HG03097 (cell line): Measurements from ENCODE around the gene MRPS15.

Experiments used
- ATAC-seq: cut with Tn5 transposase; IDR thresholded peaks from one replicate; pipeline ENCODE4 v1.9.1; 2021; ENCODE audit not compliant: unreplicated experiment, low FRiP score

Gene MRPS15

DNA sequence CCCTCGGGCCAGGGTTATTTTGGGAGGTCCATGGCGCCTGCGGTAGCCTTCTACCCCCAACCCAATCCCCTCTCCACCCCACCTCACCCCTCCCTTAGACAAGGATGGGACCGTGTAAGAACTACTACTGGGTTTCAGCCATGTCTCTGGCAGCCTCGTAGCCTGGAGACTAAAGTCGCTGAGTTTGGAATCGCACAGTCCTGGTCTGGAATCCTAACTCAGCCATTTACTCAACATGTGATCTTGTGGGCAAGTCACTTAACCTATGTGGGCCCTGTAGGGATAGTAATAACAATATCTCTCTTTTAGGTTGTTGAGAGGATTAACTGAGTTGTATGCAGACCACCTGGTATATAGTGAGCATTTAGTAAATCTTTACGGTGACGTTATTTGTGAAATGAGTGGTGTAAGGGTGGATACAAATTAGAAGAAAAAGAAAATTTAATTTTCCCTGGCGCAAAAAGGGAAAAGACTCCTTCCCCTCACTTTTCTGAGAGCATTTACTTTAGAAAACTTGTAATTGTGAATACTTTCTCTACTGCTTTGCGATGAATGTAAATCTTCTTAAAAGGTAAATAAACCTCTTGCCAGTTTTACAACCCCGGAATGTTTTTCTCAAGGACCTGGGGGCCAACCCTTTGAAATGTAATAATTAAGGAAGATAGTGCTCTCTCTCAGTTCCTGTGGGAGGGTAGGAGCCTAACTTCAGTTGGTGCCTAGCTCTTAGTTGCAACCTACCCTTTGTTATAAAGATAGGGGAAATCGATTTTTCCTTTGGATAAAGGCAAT, 615 bp upstream of the MRPS15 start:
- no peak for ATAC-seq

DNA sequence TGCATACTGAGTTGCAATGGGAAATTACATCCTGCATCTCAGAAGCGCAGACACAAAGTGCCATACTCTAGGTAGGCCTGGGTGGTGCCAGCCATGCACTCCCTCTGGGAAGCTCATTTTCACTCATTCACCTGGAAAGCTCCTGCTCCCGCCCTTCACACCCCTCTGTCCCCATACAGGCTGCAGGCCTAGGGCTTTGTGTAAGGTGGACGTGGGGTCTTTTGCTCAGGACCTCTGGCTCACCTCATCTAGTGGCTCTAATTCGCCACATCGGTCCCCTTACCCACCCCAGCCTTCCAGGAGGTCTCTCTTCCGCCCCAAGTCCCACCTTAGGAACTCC, 751 bp downstream of the MRPS15 start:
- ATAC-seq, result no peak

DNA sequence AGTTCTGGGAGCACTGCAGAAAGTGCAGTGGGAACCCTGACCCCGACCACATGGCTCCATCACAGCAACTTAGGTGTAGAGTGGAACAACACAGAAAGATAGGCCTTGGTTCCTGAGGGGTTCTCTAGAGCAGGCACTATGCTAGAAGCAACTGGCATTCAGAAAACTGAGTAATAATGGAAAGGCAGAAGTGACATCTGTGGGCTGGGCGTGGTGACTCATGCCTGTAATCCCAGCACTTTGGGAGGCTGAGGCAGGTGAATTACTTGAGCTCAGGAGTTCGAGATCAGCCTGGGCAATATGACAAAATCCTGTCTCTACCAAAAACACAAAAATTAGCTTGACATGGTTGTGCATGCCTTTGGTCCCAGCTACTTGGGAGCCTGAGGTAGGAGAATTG, 5.3 kb downstream of the MRPS15 start:
- no peak for ATAC-seq

DNA sequence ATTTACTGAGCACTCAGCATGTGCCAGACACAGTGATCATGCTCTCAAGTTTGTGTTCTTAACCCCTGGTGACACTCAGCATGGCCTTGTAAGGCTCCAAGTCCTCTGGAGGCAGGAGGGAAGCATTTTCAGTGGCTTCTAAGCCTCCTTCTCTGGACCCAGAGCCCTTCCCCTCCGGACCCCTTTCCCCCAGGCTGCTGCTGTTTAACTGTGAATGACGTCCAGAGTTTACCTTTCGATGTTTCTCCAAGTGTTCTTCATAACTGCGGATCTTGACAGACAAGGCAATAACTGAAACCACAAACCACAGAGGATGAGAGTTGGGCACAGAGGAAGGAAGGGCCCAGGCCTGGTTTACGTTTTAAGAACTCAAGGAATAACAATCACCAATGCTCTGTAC, 6.5 kb downstream of the MRPS15 start:
- no peak for ATAC-seq

DNA sequence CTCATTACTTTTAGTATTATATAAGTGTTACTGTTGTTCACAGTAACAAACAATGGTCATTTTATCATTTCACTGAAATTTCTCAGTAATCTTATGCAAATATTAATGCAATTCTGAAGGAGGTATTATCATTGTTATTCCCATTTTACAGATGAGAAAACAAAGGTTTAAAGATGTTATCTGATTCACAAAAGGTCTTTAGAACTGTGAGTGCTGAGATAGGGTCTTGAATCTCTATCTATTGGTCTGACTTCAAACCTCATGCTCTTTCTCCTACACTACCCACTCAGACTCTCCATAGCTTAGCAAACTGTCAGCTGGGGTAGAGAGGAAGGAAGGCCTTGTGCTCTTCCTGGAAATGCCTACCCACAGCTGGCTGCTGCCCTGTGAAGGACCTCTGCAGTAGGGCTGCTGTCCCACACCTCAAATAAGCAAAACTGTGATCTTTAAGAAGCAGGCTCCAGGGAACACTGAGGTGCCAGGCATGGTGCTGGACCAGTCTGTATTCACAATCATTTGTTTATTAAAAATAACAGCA, 7.7 kb downstream of the MRPS15 start:
- ATAC-seq, result no peak

DNA sequence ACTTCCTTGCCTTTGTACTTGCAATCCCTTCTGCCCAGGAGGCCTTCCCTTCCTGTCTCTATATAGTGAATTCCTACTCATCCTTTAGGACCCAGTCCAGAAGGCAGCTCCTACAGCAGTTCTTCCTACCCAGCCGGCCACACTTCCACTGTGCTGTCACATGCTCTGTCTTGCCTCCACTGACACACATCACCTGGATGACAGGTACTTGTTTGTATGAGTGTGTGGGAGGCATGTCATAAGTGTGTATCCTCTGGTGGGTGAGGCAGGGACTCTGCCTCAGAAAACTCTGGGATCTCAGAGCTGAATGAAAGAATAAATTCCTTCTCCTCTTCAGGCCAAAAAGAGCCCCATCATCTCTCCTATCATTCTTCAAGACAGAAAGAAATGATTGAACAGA, 8.8 kb downstream of the MRPS15 start:
- no peak for ATAC-seq

DNA sequence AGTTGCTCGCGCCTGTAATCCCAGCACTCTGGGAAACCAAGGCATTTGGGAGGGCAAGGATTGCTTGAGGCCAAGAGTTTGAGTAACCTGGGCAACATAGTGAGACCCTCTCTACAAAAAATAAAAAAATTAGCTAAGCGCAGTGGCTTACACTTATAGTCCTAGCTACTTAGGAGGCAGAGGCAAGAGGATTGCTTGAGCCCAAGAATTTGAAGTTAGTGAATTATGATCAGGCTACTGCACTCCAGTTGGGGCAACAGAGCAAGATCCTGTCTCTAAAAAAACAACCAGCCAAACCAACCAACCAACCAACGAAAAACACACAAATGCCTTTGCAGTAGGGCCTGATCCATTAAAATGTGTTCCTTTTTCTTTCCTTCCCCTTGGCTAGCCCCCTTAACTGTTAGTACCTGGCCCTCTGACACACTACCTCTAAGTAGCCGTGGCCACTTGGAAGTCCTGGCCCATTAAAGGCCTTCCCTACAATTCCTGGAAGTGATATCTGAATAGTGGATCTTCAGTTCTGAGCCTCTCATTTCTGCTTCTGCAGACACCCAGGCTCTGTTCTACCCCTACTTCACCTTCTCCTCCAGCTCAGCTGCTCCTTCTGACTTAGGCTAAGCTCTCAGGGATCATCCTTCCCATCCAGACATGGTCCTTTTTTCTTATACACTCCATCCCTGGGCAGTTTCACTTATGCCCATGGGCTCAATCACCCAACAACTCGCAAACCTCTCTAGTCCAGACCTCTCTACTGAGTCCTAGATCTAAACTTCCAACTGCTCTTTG, 10.4 kb downstream of the MRPS15 start:
- ATAC-seq, result no peak

DNA sequence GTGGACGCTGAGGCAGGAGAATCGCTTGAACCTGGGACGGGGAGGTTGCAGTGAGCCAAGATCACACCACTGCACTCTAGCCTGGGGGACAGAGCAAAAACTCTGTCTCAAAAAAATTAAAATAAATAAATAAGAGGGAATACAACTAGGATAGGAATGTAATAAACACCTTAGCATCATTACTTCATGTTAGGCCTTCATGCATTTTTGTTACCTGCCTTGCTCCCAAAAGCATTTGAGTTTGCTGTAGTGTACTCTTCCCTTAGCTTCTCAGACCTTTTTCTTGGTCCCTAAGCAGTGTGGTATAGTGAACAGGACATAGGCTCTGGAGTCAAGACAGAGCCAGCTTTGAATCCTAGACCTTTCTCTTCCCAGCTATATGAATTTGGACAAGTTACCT, 11.1 kb downstream of the MRPS15 start:
- no peak for ATAC-seq

DNA sequence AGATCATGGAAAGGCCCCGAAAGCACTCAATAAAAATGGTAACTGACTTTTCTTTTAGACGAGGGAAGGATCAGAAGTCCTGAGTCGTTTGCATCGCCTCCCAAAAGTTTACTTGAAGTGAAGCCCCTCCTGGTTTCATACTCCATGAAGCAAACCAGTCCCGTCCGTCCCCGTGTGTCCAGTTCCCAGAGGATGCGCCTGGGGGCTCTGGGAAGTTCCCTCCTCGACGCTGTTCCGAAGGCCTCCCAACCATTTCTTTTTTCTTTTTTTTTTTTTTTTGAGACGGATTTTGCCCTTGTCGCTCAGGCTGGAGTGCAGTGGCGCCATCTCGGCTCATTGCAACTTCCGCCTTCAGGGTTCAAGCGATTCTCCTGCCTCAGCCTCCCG, 13.3 kb downstream of the MRPS15 start:
- no peak for ATAC-seq

DNA sequence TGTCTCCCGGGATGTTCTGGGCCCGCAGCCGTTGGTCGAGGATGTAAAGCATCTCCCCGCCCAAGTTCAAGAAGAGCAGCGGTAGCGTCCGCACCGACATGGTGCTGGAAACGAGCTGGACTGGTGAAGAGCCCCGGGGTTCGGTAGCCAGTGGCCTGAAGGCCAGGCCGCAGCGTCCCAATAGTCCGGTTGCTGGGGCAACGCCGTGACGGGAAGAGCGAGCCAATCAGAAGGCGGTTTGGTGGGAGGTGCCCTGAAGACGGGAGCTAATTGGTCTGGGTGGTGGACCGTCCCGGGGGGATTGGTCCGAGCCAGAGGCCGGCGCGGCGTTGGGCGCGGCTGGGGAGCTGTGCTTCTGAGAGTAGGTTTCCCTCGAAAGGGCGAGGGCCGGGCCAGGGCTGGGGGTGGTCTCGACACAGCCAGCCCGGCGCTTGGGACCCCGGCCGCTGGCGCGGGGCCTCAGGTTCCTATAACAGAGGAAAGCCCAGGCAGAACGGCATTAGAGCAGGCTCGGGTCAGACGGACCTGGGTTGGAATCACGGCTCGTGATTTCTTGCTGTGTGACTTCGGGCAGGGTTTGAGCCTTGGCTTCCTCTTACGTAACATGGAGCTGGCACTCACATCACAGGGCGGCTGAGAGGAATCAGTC, 13.8 kb downstream of the MRPS15 start, which contains the start of gene OSCP1:
OSCP1 (minus strand) TSS at position 182 of the 649 bp plus-strand sequence; CDS start at position 100, 82 bp downstream.
- peak; percentile 95 for ATAC-seq

DNA sequence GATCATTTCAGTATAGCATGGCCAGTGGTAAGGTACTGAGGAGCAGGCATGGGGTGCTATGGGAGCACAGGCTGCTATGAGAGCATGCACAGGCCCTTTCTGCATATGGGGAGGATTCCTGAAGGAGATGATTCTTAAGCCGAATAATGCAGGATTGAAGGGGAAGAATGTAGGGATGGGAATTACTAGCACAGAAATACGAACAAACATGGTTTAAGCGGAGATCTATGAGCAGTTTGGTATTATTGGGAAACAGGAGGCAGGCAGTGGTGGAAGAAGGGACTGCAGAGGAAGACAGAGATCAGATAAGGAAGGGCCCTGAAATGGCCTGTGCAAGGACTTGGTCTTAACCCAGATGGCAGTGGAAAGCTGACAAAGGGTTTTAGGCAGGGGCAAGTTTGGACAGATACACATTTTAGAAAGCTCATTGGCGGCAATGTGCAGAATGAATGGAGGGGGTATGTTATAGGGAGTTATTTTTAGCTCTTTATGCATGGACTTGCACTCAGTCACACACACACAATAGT, 15.6 kb downstream of the MRPS15 start:
- ATAC-seq, result no peak

DNA sequence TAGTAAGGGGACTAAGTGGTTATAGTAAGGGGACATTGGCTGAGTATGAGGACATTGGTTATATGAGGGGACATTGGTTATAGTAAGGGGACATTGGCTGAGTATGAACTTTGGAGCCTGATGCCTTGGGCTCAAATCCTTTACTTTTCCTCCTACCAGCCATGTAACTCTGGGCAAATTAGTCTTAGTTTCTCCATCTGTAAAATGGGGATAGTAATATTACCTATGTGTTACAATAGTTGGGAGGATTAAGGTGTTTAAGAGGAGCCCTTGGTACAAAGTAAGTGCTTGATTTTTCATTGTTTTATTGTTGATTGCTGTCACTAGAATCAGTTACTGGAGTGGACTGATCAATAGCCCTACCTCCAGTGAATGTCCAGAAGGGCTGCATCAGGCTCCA, 16.7 kb downstream of the MRPS15 start:
- ATAC-seq, result no peak

DNA sequence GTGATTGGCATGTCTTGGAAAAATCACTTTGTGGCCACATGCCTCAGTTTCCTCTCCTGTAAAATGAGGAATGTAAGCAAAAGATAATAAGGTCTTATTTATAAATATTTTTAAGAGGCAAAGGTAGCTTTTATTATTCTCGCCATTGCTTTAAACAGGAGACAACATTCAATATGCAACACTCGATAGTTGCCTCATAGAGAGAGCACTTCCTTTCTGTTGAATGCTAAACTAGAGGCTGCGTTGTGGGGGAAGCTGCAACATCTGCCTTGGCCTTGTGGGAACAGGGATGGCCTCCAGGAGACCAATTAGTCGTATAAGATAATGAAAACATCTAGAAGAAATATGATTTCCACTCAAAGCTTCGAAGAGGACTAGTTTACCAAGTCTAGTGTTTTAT, 17.4 kb downstream of the MRPS15 start:
- no peak for ATAC-seq

DNA sequence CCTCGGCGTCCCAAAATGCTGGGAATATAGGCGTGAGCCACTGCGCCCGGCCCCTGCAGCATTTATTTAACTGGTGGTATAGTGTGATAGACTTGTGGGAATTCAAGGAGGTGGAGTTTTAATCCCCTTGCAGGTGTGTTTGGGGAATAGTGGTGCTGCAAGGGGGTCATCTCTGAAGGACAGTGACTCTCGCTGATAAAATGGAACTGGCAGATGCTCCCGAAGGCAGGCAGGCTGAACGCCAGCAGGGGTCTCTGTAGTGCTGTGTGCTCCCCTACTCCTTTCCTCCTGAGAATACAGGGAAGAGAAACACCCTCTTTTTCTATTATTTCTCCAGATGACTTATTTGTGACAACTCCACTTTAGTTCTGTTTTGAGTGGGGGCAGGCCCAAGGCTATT, 17.9 kb downstream of the MRPS15 start:
- ATAC-seq, result no peak

DNA sequence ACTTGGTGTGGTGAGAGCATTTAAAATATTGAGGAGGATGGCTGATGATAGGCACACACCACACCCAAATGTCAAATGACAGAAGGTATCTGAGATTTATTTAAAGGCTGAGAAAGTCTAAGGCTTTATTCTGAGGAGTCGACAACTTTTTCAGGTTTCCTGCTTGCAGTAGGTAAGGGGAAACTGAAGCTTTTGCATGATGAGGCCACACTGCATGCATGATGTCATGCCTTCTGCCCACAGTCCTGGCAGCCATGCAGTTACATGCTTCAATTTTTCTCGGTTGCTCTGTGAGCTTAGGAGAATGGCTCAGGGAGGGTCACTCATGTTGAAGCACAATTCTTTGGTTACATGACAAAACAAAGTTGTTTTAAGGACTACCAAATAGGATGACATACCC, 20.9 kb downstream of the MRPS15 start:
- no peak for ATAC-seq

DNA sequence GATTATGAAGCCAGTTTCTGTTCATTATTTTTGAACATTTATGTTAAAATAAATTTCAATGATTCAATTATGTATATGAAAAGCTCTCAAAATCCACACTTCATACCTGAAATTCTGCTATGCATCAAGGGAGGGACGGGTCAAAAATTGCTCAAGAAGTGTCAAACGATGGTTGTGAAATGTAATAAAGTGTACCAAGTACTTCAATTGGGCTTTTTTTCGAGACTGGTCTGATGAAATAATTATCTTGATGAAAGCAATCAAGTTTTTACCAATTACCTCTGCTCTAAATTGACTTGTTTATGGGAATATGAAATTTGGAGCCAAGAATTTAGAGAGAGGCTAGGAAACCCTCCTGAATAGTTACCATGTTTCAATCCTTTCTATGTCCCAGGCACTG, 21.8 kb downstream of the MRPS15 start:
- no peak for ATAC-seq

DNA sequence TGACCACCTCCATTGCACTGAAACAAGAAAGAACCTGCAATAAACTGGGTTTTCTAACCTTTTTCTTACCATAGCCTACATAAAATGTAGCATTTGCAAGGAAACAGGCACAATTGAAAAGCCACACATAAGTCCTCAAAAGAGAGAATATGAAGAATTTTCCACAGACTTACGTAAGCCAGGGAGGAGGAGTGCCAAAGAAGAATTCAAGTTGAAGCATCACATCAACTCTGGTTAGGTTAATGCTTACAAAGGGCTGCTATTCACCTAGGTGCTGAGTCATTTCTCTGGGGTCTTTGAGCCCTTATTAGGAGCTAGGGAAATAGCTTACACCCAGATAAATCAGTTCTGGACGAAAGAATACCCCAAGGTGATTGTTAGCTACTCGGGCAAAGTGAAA, 23.5 kb downstream of the MRPS15 start:
- ATAC-seq, result no peak

DNA sequence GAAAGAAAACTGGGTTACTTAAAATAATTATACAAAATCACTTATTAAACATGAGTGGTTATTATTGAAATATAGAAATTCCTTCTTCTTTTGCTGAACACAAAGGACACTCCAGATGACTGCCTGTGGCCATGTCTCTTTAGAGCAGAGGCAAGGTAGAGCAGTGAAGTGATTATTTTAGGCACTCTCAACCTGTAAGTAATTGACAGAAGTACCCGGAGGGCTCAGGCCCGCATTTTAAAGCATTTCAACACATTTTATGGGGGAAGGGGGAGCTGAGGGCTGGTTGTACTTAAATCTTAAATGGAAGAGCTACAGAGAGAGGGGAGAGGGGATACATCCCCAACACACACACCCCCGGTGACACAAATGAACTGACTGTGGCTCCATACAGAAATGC, 24.1 kb downstream of the MRPS15 start:
- ATAC-seq, result no peak

DNA sequence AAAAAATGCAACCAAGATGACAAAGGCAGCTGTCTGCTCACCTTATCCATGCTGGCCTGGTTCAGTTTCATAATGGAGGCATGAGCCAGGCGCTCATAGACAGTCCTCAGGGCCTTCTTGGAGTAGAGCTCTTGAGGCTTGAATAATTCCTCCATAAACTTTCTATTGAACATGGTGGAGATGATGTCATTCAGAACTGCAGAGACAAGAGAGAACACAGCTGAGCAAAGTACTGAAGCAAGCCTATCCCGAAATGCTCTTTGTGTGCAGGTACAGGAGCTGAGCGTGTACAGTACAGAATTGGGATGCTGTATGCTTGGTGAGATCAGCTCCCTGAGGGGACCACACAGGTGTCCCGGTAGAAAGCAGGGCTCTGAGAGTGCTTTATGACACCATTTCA, 25.5 kb downstream of the MRPS15 start:
- no peak for ATAC-seq

DNA sequence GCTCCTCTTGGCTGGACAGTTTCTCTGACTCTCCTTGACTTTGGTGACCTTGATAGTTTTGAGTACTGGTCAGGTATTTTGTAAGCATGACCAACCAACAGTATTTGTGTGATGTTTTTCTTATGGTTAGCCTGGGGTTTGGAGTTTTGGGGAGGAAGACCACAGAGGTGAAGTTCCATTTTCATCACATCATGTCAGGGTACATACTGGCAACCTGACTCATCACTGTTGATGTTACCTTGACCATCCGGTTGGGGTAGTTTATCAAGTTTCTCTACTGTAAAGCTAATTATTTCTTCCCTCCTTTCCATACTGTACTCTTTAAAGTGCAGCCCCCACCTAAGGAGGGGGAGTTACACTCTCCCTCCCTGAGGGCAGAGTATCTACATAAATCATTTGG, 27.4 kb downstream of the MRPS15 start:
- ATAC-seq, result no peak

DNA sequence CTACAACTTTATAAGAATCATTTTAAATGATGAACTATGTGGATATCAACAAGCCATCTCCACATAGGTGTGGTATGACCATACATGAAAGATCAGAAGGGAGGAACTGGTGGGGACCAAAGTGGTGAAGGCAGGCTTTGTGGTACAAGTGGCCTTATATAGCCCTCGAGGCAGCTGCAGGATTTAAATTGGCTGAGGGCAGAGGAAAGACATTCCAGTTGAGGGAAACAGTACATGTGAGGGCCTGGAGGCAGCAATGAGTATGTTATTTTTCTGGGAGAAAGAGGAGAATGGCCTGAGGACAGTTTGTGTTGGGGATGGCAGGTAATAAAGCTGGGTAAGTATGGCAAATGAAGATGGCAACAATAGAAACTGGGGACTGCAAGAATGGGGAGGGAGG, 31.1 kb downstream of the MRPS15 start:
- ATAC-seq, result no peak
